HCT116 (cell line): ENCODE measurements around the gene FAM98C. TPM values are rescaled to one million over a fixed set of nuclear protein-coding genes. Genes with fewer than 3 reads are reported as not detected.

Source experiments
- ATAC-seq: fragments of 200-7000 bp; cut with Tn5 transposase; 2 replicates; pipeline ENCODE4 v1.9.1; 2020; ENCODE audit warnings: mild to moderate bottlenecking, moderate library complexity
- BruUV-seq: library from RNA; stranded (reverse); fragments of 400-500 nt; replicated peaks from 2 replicates; lab custom pipeline; 2021; lab: Mats Ljungman, UMichigan
- CTCF ChIA-PET: fragments of 300-600 bp; sonication (Branson Sonifier 250); formaldehyde crosslinking; loops from one replicate; lab custom pipeline; 2021; ENCODE audit warnings: antibody characterized with exemption; lab: Charles Lee
- POLR2A ChIA-PET: fragments of 300-600, 350-600 bp; sonication (Branson Sonifier 250); formaldehyde crosslinking; loops from one replicate; lab custom pipeline; 2021; ENCODE audit warnings: antibody characterized with exemption; lab: Charles Lee
- RAD21 ChIA-PET, 2 experiments: fragments of 300-600 bp; sonication (Branson Sonifier 250); formaldehyde crosslinking; loops; one replicate each; lab custom pipeline; 2023; ENCODE audit warnings: low total read pairs in 2 of 2; ENCODE audit not compliant: uncharacterized antibody in 2 of 2, unreplicated experiment in 2 of 2, low non-redundant PET in 1 of 2; lab: Charles Lee
- DNase-seq: peaks from one replicate; pipeline ENCODE4 v3.0.0-alpha.2; 2010; ENCODE audit warnings: low read depth, low spot score
- H2AFZ ChIP-seq: fragments of 200-600 bp; shearing (Covaris generic), sonication (generic); 2 replicates; pipeline ENCODE4 v1.6.1; 2017; ENCODE audit warnings: low read depth, mixed run types, mixed read lengths, antibody characterized with exemption, low read length; ENCODE audit not compliant: poor library complexity, severe bottlenecking
- H3K27ac ChIP-seq: 2 replicates; pipeline ENCODE4 v1.5.1; 2012; ENCODE audit warnings: low read depth, low read length
- H3K27me3 ChIP-seq: fragments of 200-600 bp; sonication (generic); 2 replicates; pipeline ENCODE4 v1.6.1; 2016; ENCODE audit warnings: mixed run types, low read length, mixed read lengths; ENCODE audit not compliant: insufficient read depth
- H3K36me3 ChIP-seq, 2 experiments: fragments of 200-500 bp in 1 of 2; fragments of 200-600 bp in 1 of 2; sonication (Bioruptor generic) in 1 of 2; sonication (generic) in 1 of 2; 2 replicates each; pipeline versions ENCODE4 v1.5.1 to v1.6.1; 2014 to 2016; ENCODE audit warnings: low read length in 2 of 2, inconsistent platforms in 1 of 2, mixed read lengths in 1 of 2, mixed run types in 1 of 2; ENCODE audit not compliant: insufficient read depth in 2 of 2, control insufficient read depth in 1 of 2
- H3K4me1 ChIP-seq, 2 experiments: fragments of 200-600 bp in 1 of 2; sonication (generic) in 1 of 2; 2 replicates each; pipeline versions ENCODE4 v1.5.1 to v1.6.1; 2012 to 2017; ENCODE audit warnings: low read length in 2 of 2, inconsistent platforms in 1 of 2, mild to moderate bottlenecking in 1 of 2, mixed read lengths in 1 of 2, mixed run types in 1 of 2, moderate library complexity in 1 of 2; ENCODE audit not compliant: insufficient read depth in 2 of 2, control insufficient read depth in 1 of 2
- H3K4me2 ChIP-seq: fragments of 200-600 bp; sonication (generic); 2 replicates; pipeline ENCODE4 v1.6.1; 2017; ENCODE audit warnings: mixed run types, low read length, mixed read lengths
- H3K4me3 ChIP-seq, 2 experiments: fragments of 200-600 bp in 1 of 2; sonication (generic) in 1 of 2; replicated peaks in 1 of 2; 2 replicates each; pipeline ENCODE4 v1.5.1; 2011 to 2016; ENCODE audit warnings: low read length in 2 of 2, control low read depth in 1 of 2, low read depth in 1 of 2, mild to moderate bottlenecking in 1 of 2, mixed read lengths in 1 of 2, mixed run types in 1 of 2
- H3K79me2 ChIP-seq: fragments of 200-600 bp; sonication (generic); 2 replicates; pipeline ENCODE4 v1.6.1; 2017; ENCODE audit warnings: mild to moderate bottlenecking, mixed run types, low read length, moderate library complexity, mixed read lengths; ENCODE audit not compliant: insufficient read depth
- H3K9ac ChIP-seq: fragments of 200-600 bp; sonication (generic); 2 replicates; pipeline ENCODE4 v1.6.1; 2016; ENCODE audit warnings: low read length, mixed read lengths
- H3K9me2 ChIP-seq: fragments of 200-600 bp; sonication (generic), shearing (Covaris generic); 2 replicates; pipeline ENCODE4 v1.6.1; 2017; ENCODE audit warnings: mixed run types, mild to moderate bottlenecking, moderate library complexity; ENCODE audit not compliant: insufficient read depth
- H3K9me3 ChIP-seq, 2 experiments: fragments of 200-500 bp in 1 of 2; fragments of 200-600 bp in 1 of 2; sonication (Bioruptor generic) in 1 of 2; sonication (generic) in 1 of 2; 2 replicates each; pipeline ENCODE4 v1.6.1; 2014 to 2017; ENCODE audit warnings: low read length in 2 of 2, mixed read lengths in 2 of 2, inconsistent platforms in 1 of 2, low read depth in 1 of 2, mild to moderate bottlenecking in 1 of 2, mixed run types in 1 of 2, moderate library complexity in 1 of 2; ENCODE audit not compliant: control insufficient read depth in 1 of 2, insufficient read depth in 1 of 2
- H4K20me1 ChIP-seq: fragments of 200-600 bp; sonication (generic), shearing (Covaris generic); 2 replicates; pipeline ENCODE4 v1.6.1; 2017; ENCODE audit warnings: mixed run types, mild to moderate bottlenecking, moderate library complexity; ENCODE audit not compliant: insufficient read depth
- CBX3 ChIP-seq: IDR thresholded peaks from 2 replicates; pipeline ENCODE4 v1.6.1; 2012; ENCODE audit warnings: low read depth
- CEBPB ChIP-seq: IDR thresholded peaks from 2 replicates; pipeline ENCODE4 v1.6.1; 2012; ENCODE audit warnings: low read depth
- EZH2phosphoT487 ChIP-seq: fragments of 200-600 bp; IDR thresholded peaks from 2 replicates; pipeline ENCODE4 v1.6.1; 2018; ENCODE audit warnings: antibody characterized with exemption, borderline replicate concordance
- FOSL1 ChIP-seq: IDR thresholded peaks from 2 replicates; pipeline ENCODE4 v1.6.1; 2012; ENCODE audit warnings: low read depth
- JUND ChIP-seq: IDR thresholded peaks from 2 replicates; pipeline ENCODE4 v1.6.1; 2012
- POLR2A ChIP-seq: IDR thresholded peaks from 2 replicates; pipeline ENCODE4 v1.7.0; 2011; ENCODE audit warnings: borderline replicate concordance; ENCODE audit not compliant: insufficient read depth, insufficient read length; ENCODE audit errors: extremely low read depth
- POLR2AphosphoS5 ChIP-seq: IDR thresholded peaks from 2 replicates; pipeline ENCODE4 v1.6.1; 2011; ENCODE audit warnings: mild to moderate bottlenecking, low read depth, low read length, moderate library complexity
- RAD21 ChIP-seq: IDR thresholded peaks from 2 replicates; pipeline ENCODE4 v1.6.1; 2012; ENCODE audit warnings: low read depth, mild to moderate bottlenecking
- SP1 ChIP-seq: IDR thresholded peaks from 2 replicates; pipeline ENCODE4 v1.6.1; 2012; ENCODE audit warnings: low read depth
- SRF ChIP-seq: IDR thresholded peaks from 2 replicates; pipeline ENCODE4 v1.6.1; 2012; ENCODE audit warnings: low read depth
- TCF7L2 ChIP-seq: IDR thresholded peaks from 2 replicates; pipeline ENCODE4 v1.7.0; 2011; ENCODE audit warnings: borderline replicate concordance, inconsistent platforms; ENCODE audit not compliant: insufficient read depth, insufficient read length; ENCODE audit errors: extremely low read depth
- ZNF274 ChIP-seq: fragments of 200-500 bp; sonication (Bioruptor generic); IDR thresholded peaks from 2 replicates; pipeline ENCODE4 v1.6.1; 2014; ENCODE audit warnings: mild to moderate bottlenecking, low read depth, low read length, inconsistent platforms
- intact Hi-C: fragments of 100-400 bp; cut with micrococcal nuclease; formaldehyde crosslinking; loops from 2 replicates; pipeline ENCODE4 v1.10.0; 2022
- total RNA-seq: library from RNA; stranded (reverse); gene quantifications from one replicate; pipeline ENCODE4 v1.2.1, GENCODE V29; 2021; ENCODE audit not compliant: unreplicated experiment
- TF ChIP-seq, protein P1 (sequence below): IDR thresholded peaks from 2 replicates; pipeline ENCODE4 v1.6.1; 2012
- TF ChIP-seq, protein P2 (sequence below): IDR thresholded peaks from 2 replicates; pipeline ENCODE4 v1.6.1; 2012

FAM98C gene
- total RNA-seq, 1 experiment from 2014 or later, result 33.8 TPM

DNA sequence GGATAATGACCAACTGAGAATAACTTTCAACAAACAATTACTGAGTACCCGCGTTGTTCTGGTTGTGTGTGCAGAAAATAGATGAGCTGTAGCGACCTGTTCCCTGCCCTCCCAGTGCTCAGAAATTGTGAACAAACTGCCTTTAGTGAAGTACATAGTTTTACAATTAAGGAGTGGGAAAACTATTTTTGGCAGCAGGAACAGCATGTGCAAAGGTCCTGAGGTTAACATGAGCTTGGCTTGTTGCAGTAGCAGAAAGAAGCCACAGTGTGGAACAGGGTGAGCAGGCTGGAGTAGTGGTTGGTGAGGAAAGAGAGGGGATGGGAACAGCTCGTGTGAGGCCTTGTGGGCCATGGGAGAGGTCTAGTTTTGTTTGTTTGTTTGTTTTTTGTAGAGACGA lies 46.6 kb downstream of the FAM98C start:
- intact Hi-C loops, result no loop called here
- H3K9ac ChIP-seq, result no peak overlapping the region
- H3K4me3 ChIP-seq, result no peak overlapping the region
- no peaks in the 10 kb centered on the region for H3K36me3 ChIP-seq
- H3K79me2 ChIP-seq, result no peaks in the 10 kb centered on the region
- no TSS peak for BruUV-seq
- no peak overlapping the region for H2AFZ ChIP-seq
- TF ChIP-seq TCF7L2 (no peak), SP1 (no peak), SRF (no peak), ZNF274 (no peak), RAD21 (no peak), FOSL1 (no peak), JUND (no peak), CEBPB (no peak), POLR2A (no peak)
- TF ChIP-seq, protein P1, sequence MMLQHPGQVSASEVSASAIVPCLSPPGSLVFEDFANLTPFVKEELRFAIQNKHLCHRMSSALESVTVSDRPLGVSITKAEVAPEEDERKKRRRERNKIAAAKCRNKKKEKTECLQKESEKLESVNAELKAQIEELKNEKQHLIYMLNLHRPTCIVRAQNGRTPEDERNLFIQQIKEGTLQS, result no peak
- H4K20me1 ChIP-seq, result no peaks in the 10 kb centered on the region
- ChIA-PET POLR2A (no interaction called here), RAD21 (no interaction called here), CTCF (no interaction called here)
- no peak overlapping the region for H3K4me2 ChIP-seq
- H3K27ac ChIP-seq, result no peak overlapping the region
- no peaks in the 10 kb centered on the region for H3K9me3 ChIP-seq
- ATAC-seq (no peak), DNase-seq (no peak)
- H3K4me1 ChIP-seq, result peaks cover 3 to 10% of the 10 kb centered on the region in 2 experiments; a peak in 3 of 4 replicates
- H3K9me2 ChIP-seq, result no peaks in the 10 kb centered on the region
- H3K27me3 ChIP-seq, result no peaks in the 10 kb centered on the region

DNA sequence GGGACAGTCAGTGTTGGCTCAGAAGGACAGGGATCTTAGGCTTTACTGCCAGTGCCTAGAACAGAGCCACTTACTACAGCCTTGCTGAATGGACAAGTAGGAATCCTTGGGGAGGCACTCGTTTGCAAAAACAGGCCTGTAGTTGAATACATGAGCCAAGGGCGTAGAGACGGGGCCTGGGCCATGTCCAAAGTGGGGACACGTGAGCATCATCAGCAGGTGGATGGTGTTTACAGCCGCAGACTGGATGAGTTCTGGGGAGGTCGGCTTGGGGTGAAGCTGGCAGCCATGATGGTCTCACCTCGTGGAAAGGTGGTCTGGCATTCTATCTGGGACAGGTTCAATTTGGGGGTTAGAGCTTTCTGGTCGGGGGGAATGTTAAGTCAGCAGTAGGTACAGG lies 48.1 kb downstream of the FAM98C start:
- no TSS peak for BruUV-seq
- ATAC-seq (no peak), DNase-seq (no peak)
- Histone ChIP-seq H3K36me3 (no peaks in the 10 kb centered on the region), H3K4me2 (no peak overlapping the region), H3K79me2 (no peaks in the 10 kb centered on the region), H2AFZ (no peak overlapping the region), H3K27me3 (no peaks in the 10 kb centered on the region), H3K9me3 (no peaks in the 10 kb centered on the region), H3K9ac (no peak overlapping the region), H3K4me3 (no peak overlapping the region), H3K27ac (no peak overlapping the region), H3K9me2 (no peaks in the 10 kb centered on the region), H3K4me1 (peaks cover 3 to 10% of the 10 kb centered on the region in 2 experiments; a peak in 3 of 4 replicates), H4K20me1 (no peaks in the 10 kb centered on the region)
- TF ChIP-seq RAD21 (no peak), SRF (no peak), EZH2phosphoT487 (no peak), POLR2AphosphoS5 (no peak), FOSL1 (no peak), ZNF274 (no peak), CBX3 (no peak)
- TF ChIP-seq, protein P2, sequence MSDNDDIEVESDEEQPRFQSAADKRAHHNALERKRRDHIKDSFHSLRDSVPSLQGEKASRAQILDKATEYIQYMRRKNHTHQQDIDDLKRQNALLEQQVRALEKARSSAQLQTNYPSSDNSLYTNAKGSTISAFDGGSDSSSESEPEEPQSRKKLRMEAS, result no peak
- ChIA-PET CTCF (no interaction called here), POLR2A (no interaction called here), RAD21 (no interaction called here)
- intact Hi-C loops, result no loop called here
